H54 (cell line): ENCODE measurements around the gene ATAD2B.
"Not testable (repeated sequence)": the region's sequence is repeated elsewhere in the genome, so short reads cannot be mapped to it uniquely, and the experiment has no call there.

Experiments used
- DNase-seq: peaks from one replicate; pipeline ENCODE4 v3.0.0; 2011; ENCODE audit warnings: low spot score, mixed read lengths; ENCODE audit not compliant: insufficient read length
- FAIRE-seq: peaks from 3 replicates; lab custom pipeline; 2011; peaks lifted over from hg19 to GRCh38; lab: Jason Lieb, UNC
- POLR2A ChIP-seq: IDR thresholded peaks from 2 replicates; pipeline ENCODE4 v1.6.1; 2011; ENCODE audit warnings: low read depth, mild to moderate bottlenecking, low read length

The ATAD2B gene

GRCh38 chr2:23926750-23927571, at the start of gene ATAD2B:
ATAD2B (minus strand) TSS chr2:23927123; CDS start chr2:23926770, 353 bp downstream.
- FAIRE-seq: peak; percentile 72
- peak; percentile 90 for DNase-seq
- TF ChIP-seq POLR2A: peak; percentile 73

DNA sequence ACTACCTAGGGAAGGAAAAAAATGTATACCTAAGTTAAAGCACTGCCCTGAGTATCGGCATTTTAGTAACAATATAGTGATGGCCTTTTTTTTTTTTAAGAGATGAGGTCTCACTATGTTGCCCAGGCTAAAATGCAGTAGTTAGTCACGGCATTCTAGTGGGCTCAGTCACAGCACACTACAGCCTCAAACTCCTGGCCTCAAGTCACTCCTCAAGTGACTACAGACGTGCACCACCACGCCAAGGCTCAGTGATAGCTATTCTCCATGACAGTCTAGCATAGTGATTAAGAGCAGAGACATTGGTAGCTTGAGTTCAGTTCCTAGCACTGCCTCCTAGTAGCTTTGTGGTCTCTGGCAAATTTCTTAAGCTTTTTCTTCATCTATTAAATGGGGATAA, 40.9 kb upstream of the ATAD2B start:
- DNase-seq: no peak
- TF ChIP-seq POLR2A: no peak
- FAIRE-seq: no peak

GRCh38 chr2:23954325-23955014, 27.5 kb upstream of the ATAD2B start:
- no peak for TF ChIP-seq POLR2A
- DNase-seq (no peak), FAIRE-seq (no peak)

GRCh38 chr2:23953625-23954024, 26.7 kb upstream of the ATAD2B start:
- no peak for TF ChIP-seq POLR2A
- DNase-seq (no peak), FAIRE-seq (no peak)

DNA sequence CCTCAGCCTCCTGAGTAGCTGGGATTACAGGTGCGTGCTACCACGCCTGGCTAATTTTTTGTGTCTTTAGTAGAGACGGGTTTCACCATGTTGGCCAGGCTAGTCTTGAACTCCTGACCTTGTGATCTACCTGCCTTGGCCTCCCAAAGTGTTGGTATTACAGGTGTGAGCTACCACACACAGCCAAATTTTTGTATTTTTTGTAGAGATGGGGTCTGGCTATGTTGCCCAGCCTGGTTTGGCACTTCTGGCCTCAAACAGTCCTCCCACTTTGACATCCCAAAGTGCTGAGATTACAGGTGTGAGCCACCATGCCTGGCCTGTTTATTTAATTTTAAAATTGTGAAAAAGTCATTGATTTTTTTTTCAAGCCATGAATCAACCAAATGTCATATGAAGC, 25.6 kb upstream of the ATAD2B start:
- FAIRE-seq, DNase-seq: not testable (repeated sequence)

DNA sequence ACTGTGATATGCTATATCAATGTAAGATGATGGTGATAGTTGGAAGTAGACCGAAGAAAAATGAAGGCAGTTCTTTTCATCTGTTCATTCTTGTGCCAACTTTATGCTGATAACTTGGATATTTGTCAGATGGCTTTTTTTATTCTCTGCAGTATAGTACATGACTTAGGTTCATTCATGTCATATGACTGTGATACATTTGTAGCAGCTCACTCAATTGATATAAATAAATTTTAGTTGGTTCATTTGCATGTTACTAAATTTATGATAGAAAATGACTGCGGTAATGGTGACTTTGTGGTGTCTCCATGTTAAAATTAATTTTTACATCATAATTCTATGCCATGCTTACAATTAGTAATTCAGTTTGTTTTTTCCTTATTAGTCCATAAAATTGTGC, 20.4 kb upstream of the ATAD2B start:
- DNase-seq: no peak
- TF ChIP-seq POLR2A: no peak
- FAIRE-seq: no peak

DNA sequence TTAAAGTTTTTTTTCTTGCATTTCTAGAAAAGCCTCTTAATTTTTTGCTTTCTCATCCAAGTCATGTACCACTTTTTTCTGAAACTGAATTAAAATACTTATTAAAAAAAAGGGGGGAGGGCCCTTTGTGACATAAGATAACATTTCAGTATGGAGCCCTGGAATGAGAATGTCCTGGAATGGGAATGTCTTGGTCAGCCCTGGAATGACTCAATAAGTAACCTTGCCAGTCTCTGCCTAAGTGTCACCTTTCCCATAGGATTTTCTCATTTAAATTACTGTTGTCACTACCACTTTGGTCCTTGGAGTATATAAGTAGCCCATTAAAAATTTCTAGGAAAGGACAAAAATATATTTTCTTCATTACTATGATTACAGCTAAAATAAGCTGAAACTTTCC, 18.1 kb upstream of the ATAD2B start:
- FAIRE-seq (no peak), DNase-seq (no peak)
- no peak for TF ChIP-seq POLR2A

GRCh38 chr2:23944527-23944926, 17.6 kb upstream of the ATAD2B start:
- peak; percentile 62 for FAIRE-seq
- no peak for TF ChIP-seq POLR2A
- no peak for DNase-seq

DNA sequence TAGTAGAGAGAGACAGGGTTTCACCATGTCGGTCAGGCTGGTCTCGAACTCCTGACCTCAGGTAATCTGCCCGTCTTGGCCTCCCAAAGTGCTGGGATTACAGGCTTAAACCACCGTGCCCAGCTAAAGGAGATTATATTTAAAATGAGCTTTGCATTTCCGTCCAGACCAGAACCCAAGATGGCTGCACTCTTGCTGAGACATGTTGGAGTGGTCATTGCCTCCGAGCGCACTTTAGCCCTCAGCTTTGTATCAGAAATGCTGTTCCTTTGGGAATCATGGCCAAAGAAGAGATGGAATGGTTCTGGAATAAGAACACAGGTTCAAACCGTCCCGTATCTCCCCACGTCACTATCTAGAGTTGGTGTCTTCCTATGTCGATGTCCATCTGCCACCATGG, 16.7 kb upstream of the ATAD2B start:
- DNase-seq (no peak), FAIRE-seq (no peak)
- TF ChIP-seq POLR2A: no peak

- no peak for TF ChIP-seq POLR2A
- FAIRE-seq: no peak
- DNase-seq: no peak
Measured at GRCh38 chr2:23941644-23942043, 14.7 kb upstream of the ATAD2B start.

DNA sequence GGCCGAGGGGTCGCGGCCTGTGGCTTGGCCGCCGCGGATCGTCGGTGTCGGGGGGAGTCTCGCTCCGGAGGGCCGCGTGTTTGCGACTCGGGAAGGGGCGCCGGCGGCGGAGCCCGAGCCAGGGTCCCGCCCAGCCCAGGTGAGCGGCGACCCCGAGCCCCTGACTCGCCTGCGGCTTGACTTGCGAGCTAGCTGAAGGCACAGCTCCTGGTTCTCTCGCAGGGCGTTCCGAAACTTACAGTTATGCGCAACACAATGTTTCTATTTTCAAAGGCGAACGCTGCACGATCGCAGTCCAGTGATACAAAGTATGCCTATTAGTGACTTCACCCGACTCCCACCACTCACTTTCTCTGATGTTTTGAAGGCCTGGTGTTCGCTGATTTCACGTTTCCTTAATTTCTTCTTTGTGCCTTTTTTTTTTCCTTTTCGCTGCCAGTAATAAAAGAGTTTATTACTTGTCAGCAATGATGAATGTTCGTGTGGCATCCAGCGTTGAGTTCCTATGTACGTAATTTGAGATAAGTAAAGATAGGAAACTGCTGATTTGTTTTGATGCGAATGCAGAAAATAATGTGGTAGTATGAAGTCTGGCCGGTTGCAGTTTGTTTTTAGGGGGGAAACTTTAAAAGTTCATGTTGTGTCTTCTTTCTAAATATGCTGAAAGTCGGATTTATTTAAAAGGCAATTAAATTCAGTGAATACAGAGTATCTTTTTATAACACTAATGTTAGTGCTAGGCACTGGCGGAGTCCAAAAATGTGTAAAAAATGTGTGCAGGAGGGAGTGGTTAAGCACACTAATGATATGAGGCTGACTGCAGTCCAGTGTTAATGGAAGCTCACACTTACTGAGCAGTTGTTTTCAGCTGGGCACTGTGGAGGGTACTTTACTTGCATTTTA, 14.0 kb upstream of the ATAD2B start:
- no peak for TF ChIP-seq POLR2A
- no peak for FAIRE-seq
- peak; percentile 46 for DNase-seq

GRCh38 chr2:23939987-23940717, 13.2 kb upstream of the ATAD2B start, which contains the start of gene UBXN2A:
UBXN2A (plus strand) TSS chr2:23940463; CDS start chr2:23958315, 17,852 bp downstream.
- DNase-seq (peak; percentile 71), FAIRE-seq (no peak)
- TF ChIP-seq POLR2A: peak; percentile 50

DNA sequence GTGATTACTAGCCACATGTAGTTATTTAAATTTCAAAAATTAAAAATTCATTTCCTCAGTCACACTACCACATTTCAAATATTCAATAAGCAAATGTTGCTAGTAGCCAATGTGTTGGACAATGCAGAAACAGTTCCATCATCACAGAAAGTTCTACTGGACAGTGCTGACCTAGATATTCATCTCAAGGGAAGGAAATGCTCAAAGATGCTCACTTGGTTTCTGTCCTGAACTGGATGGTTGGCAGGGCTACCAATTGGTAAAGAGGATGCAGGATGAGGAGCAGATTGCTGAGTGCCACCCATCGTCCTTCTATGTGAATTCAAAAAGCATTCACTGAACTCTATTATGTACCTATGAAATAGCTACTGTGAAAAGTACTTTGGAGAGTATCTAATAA, 7.3 kb upstream of the ATAD2B start:
- FAIRE-seq (no peak), DNase-seq (no peak)
- TF ChIP-seq POLR2A: no peak
